ENCODE measurements around the gene CASP6.

DNA sequence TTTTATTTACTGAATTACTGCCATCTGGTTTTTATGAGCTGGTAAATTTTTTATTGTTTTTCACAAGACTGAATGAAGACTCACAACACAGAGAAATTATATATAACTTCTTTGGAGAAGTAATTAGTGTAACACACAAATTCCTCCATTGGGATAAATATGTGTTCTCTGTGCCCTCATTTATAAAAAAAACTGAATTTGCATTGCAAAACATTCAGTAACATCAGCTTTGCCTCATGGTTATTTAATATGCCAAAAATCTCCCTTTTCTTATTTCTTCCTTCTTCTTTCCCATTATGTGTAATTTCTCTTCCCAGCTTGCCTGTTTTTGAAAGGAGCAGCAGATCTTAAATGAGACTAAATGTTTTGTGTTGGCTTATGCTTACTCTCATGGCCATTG, 18.5 kb downstream of the CASP6 start:
- no peak for TF ChIP-seq CTCF (conservative IDR thresholded peaks at IDR 0.05; ENCODE audit: low read depth, low read length)
- TF ChIP-seq EZH2 (IDR thresholded peaks at IDR 0.05; ENCODE audit: borderline replicate concordance, low read depth, low read length, poor library complexity, severe bottlenecking), result no peak

All from A673 (cell line).